Gastroesophageal sphincter (tissue), 4 donors: ENCODE measurements around the gene CENPW. TPM values are rescaled to one million over a fixed set of nuclear protein-coding genes. Genes with fewer than 3 reads are reported as not detected.

Experiments used
- ATAC-seq: fragments of 150-250 bp; one replicate; pipeline ENCODE4 v1.9.1; 2016; ENCODE audit warnings: mild to moderate bottlenecking, moderate library complexity
- H3K27ac ChIP-seq, 4 donors: fragments of 200-600 bp; sonication (generic) in 3 of 4; 1 replicate in 3 of 4; 2 replicates in 1 of 4; pipeline ENCODE4 v1.5.1; 2016 to 2019
- H3K27me3 ChIP-seq: fragments of 200-600 bp; sonication (generic); one replicate; pipeline ENCODE4 v1.5.1; 2019
- H3K36me3 ChIP-seq, 2 donors: fragments of 200-600 bp; sonication (generic); one replicate each; pipeline ENCODE4 v1.5.1; 2019; ENCODE audit warnings: control low read depth in 1 of 2
- H3K4me1 ChIP-seq, 3 donors: fragments of 200-600 bp; sonication (generic); 1 replicate in 2 of 3; 2 replicates in 1 of 3; pipeline ENCODE4 v1.5.1; 2016 to 2019; ENCODE audit warnings: control low read depth in 2 of 3
- H3K4me3 ChIP-seq, 2 donors: fragments of 200-600 bp; sonication (generic); one replicate each; pipeline ENCODE4 v1.5.1; 2019; ENCODE audit warnings: mild to moderate bottlenecking in 1 of 2, moderate library complexity in 1 of 2
- H3K9me3 ChIP-seq, 3 donors: fragments of 200-600 bp; sonication (generic); one replicate each; pipeline ENCODE4 v1.5.1; 2017 to 2019; ENCODE audit warnings: control low read depth in 2 of 3
- CTCF ChIP-seq, 4 experiments: fragments of 200-600 bp in 2 of 4; fragments of 450-650 bp in 2 of 4; sonication (generic) in 1 of 4; IDR thresholded peaks; one replicate each; pipeline ENCODE4 v1.5.1; 2017 to 2019; ENCODE audit warnings: antibody characterized with exemption in 4 of 4, mild to moderate bottlenecking in 2 of 4, moderate library complexity in 2 of 4
- EP300 ChIP-seq: sonication (generic); formaldehyde crosslinking; IDR thresholded peaks from one replicate; pipeline ENCODE4 v1.6.1; 2017; ENCODE audit warnings: antibody characterized with exemption, mild to moderate bottlenecking
- POLR2A ChIP-seq, 2 donors: fragments of 450-650 bp; IDR thresholded peaks; one replicate each; pipeline ENCODE4 v1.6.1; 2017; ENCODE audit warnings: antibody characterized with exemption in 2 of 2, mild to moderate bottlenecking in 2 of 2, moderate library complexity in 1 of 2
- POLR2AphosphoS5 ChIP-seq: sonication (generic); formaldehyde crosslinking; IDR thresholded peaks from one replicate; pipeline ENCODE4 v1.6.1; 2017; ENCODE audit warnings: antibody characterized with exemption
- WGBS, 2 donors: methylation state at CpG; one replicate each; pipeline ENCODE4 v1.1.5; 2018; ENCODE audit warnings: low coverage in 1 of 2; 5-methylcytosine and 5-hydroxymethylcytosine counted together
- total RNA-seq, 4 donors: library from RNA; depleted of rRNA; stranded (reverse); fragments of >200 nt; gene quantifications; one replicate each; pipeline ENCODE4 v1.1.0, GENCODE V29; 2016

CENPW gene
- total RNA-seq, 4 donors from 2014 or later, result 0.69 to 14.3 (median 4.9) TPM

- no peak for TF ChIP-seq POLR2AphosphoS5
- no peak for TF ChIP-seq POLR2A (IDR thresholded peaks at IDR 0.05)
- TF ChIP-seq CTCF (IDR thresholded peaks at IDR 0.05), result no peak
- TF ChIP-seq EP300, result no peak
- no peak for ATAC-seq
- Histone ChIP-seq H3K4me1 (no peaks in the 10 kb centered on the region), H3K4me3 (no peak overlapping the region), H3K27me3 (no peaks in the 10 kb centered on the region), H3K36me3 (no peaks in the 10 kb centered on the region), H3K9me3 (no peaks in the 10 kb centered on the region), H3K27ac (no peak overlapping the region)
- 97 to 100% methylated on average over 1 to 4 of the region's 4 CpGs for WGBS, 2 donors
These were observed 27.9 kb downstream of the CENPW start for GRCh38 chr6:126367849-126368248.

- Histone ChIP-seq H3K9me3 (peaks cover 0 to 11% (median 0%) of the 10 kb centered on the region in 3 donors), H3K4me1 (no peaks in the 10 kb centered on the region), H3K4me3 (no peak overlapping the region), H3K27ac (no peak overlapping the region), H3K27me3 (no peaks in the 10 kb centered on the region), H3K36me3 (no peaks in the 10 kb centered on the region)
- ATAC-seq, result no peak
- WGBS, 2 donors, result 93 to 100% methylated on average over 2 of the region's 2 CpGs
- TF ChIP-seq POLR2A (IDR thresholded peaks at IDR 0.05) (no peak), EP300 (no peak)
These were observed 32.7 kb downstream of the CENPW start for GRCh38 chr6:126372626-126373025.

- Histone ChIP-seq H3K4me3 (no peak overlapping the region), H3K9me3 (peaks cover 0 to 11% (median 0%) of the 10 kb centered on the region in 3 donors), H3K27me3 (no peaks in the 10 kb centered on the region), H3K4me1 (no peaks in the 10 kb centered on the region), H3K27ac (no peak overlapping the region), H3K36me3 (no peaks in the 10 kb centered on the region)
- TF ChIP-seq POLR2AphosphoS5, result no peak
- no peak for TF ChIP-seq POLR2A (IDR thresholded peaks at IDR 0.05)
- no peak for TF ChIP-seq EP300
- TF ChIP-seq CTCF (IDR thresholded peaks at IDR 0.05), result no peak
- ATAC-seq, result no peak
- WGBS, 2 donors, result 93 to 94% methylated on average over 4 of the region's 4 CpGs
These were observed 33.4 kb downstream of the CENPW start for GRCh38 chr6:126373344-126373743.

GRCh38 chr6:126374372-126374771 is 34.5 kb downstream of the CENPW start:
- Histone ChIP-seq H3K36me3 (no peaks in the 10 kb centered on the region), H3K4me3 (no peak overlapping the region), H3K9me3 (peaks cover 0 to 11% (median 0%) of the 10 kb centered on the region in 3 donors), H3K4me1 (no peaks in the 10 kb centered on the region), H3K27me3 (no peaks in the 10 kb centered on the region), H3K27ac (no peak overlapping the region)
- no peak for ATAC-seq
- TF ChIP-seq CTCF (IDR thresholded peaks at IDR 0.05) (no peak), POLR2A (IDR thresholded peaks at IDR 0.05) (no peak), EP300 (no peak), POLR2AphosphoS5 (no peak)
- WGBS, 2 donors, result 100% methylated on average over 1 of the region's 1 CpG

- ATAC-seq, result no peak
- Histone ChIP-seq H3K4me3 (no peak overlapping the region), H3K27me3 (no peaks in the 10 kb centered on the region), H3K9me3 (peaks cover 0 to 11% (median 0%) of the 10 kb centered on the region in 3 donors), H3K27ac (no peak overlapping the region), H3K36me3 (no peaks in the 10 kb centered on the region), H3K4me1 (no peaks in the 10 kb centered on the region)
- TF ChIP-seq EP300, result no peak
- no peak for TF ChIP-seq POLR2AphosphoS5
- TF ChIP-seq POLR2A (IDR thresholded peaks at IDR 0.05), result no peak
- no peak for TF ChIP-seq CTCF (IDR thresholded peaks at IDR 0.05)
- whole genome bisulfite sequencing, 2 donors, result 73 to 100% methylated on average over 2 of the region's 2 CpGs
These were observed 36.8 kb downstream of the CENPW start for GRCh38 chr6:126376682-126377081.
